ENCODE measurements around the gene CABLES1.

- TF ChIP-seq SUZ12 (IDR thresholded peaks at IDR 0.05; ENCODE audit: low read length): no peak
- TF ChIP-seq, protein P1, sequence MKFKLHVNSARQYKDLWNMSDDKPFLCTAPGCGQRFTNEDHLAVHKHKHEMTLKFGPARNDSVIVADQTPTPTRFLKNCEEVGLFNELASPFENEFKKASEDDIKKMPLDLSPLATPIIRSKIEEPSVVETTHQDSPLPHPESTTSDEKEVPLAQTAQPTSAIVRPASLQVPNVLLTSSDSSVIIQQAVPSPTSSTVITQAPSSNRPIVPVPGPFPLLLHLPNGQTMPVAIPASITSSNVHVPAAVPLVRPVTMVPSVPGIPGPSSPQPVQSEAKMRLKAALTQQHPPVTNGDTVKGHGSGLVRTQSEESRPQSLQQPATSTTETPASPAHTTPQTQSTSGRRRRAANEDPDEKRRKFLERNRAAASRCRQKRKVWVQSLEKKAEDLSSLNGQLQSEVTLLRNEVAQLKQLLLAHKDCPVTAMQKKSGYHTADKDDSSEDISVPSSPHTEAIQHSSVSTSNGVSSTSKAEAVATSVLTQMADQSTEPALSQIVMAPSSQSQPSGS (IDR thresholded peaks at IDR 0.05; ENCODE audit: low read length): no peak
- TF ChIP-seq, protein P2, sequence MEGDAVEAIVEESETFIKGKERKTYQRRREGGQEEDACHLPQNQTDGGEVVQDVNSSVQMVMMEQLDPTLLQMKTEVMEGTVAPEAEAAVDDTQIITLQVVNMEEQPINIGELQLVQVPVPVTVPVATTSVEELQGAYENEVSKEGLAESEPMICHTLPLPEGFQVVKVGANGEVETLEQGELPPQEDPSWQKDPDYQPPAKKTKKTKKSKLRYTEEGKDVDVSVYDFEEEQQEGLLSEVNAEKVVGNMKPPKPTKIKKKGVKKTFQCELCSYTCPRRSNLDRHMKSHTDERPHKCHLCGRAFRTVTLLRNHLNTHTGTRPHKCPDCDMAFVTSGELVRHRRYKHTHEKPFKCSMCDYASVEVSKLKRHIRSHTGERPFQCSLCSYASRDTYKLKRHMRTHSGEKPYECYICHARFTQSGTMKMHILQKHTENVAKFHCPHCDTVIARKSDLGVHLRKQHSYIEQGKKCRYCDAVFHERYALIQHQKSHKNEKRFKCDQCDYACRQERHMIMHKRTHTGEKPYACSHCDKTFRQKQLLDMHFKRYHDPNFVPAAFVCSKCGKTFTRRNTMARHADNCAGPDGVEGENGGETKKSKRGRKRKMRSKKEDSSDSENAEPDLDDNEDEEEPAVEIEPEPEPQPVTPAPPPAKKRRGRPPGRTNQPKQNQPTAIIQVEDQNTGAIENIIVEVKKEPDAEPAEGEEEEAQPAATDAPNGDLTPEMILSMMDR (IDR thresholded peaks at IDR 0.05; ENCODE audit: control extremely low read depth in 1 of 3, insufficient read depth in 1 of 3, low read depth in 1 of 3, low read length in 3 of 3): no peak
- TF ChIP-seq, protein P3, sequence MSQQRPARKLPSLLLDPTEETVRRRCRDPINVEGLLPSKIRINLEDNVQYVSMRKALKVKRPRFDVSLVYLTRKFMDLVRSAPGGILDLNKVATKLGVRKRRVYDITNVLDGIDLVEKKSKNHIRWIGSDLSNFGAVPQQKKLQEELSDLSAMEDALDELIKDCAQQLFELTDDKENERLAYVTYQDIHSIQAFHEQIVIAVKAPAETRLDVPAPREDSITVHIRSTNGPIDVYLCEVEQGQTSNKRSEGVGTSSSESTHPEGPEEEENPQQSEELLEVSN (IDR thresholded peaks at IDR 0.05): no peak
- TF ChIP-seq MAFK (IDR thresholded peaks at IDR 0.05; ENCODE audit: low read depth, low read length): no peak
- no peak for TF ChIP-seq SP1 (IDR thresholded peaks at IDR 0.05; ENCODE audit: low read depth, low read length)
- no peak for TF ChIP-seq SIRT6 (IDR thresholded peaks at IDR 0.05; ENCODE audit: low read length)
These were observed 27.2 kb downstream of the CABLES1 start for GRCh38 chr18:23162473-23162872.
